Stimulated activated naive CD8-positive, alpha-beta T cell treated with anti-CD3 and anti-CD28 coated beads, Interleukin-15, Interleukin-2, amounts not matched to agents 100 ng/mL and 50 ng/mL, for 24 hours (primary cell): Measurements from ENCODE around the gene LRRC37A3.
"Not testable (repeated sequence)": the region's sequence is repeated elsewhere in the genome, so short reads cannot be mapped to it uniquely, and the experiment has no call there.

Experiments used
- H3K27ac Mint-ChIP-seq: one replicate; pipeline ENCODE4 v1.8.0; 2021; ENCODE audit warnings: mild to moderate bottlenecking, mixed read lengths
- H3K27me3 Mint-ChIP-seq: one replicate; pipeline ENCODE4 v1.8.0; 2021; ENCODE audit warnings: mixed read lengths
- H3K36me3 Mint-ChIP-seq: one replicate; pipeline ENCODE4 v1.8.0; 2021; ENCODE audit warnings: low read depth, mixed read lengths
- H3K4me1 Mint-ChIP-seq: one replicate; pipeline ENCODE4 v1.8.0; 2021; ENCODE audit warnings: low read depth, mixed read lengths
- H3K4me3 Mint-ChIP-seq: one replicate; pipeline ENCODE4 v1.8.0; 2021; ENCODE audit warnings: mild to moderate bottlenecking, mixed read lengths
- H3K9me3 Mint-ChIP-seq: one replicate; pipeline ENCODE4 v1.8.0; 2021; ENCODE audit warnings: mixed read lengths

The LRRC37A3 gene

GRCh38 chr17:64829824-64830630 lies 89.3 kb downstream of the LRRC37A3 start:
- H3K27me3 Mint-ChIP-seq, H3K4me3 Mint-ChIP-seq, H3K27ac Mint-ChIP-seq, H3K36me3 Mint-ChIP-seq, H3K9me3 Mint-ChIP-seq: not testable (repeated sequence)
- H3K4me1 Mint-ChIP-seq, result peaks cover 15% of the 10 kb centered on the region

- not testable (repeated sequence) for H3K27me3 Mint-ChIP-seq, H3K4me1 Mint-ChIP-seq, H3K9me3 Mint-ChIP-seq, H3K27ac Mint-ChIP-seq, H3K4me3 Mint-ChIP-seq
- H3K36me3 Mint-ChIP-seq, result peaks cover 13% of the 10 kb centered on the region
Observed at GRCh38 chr17:64829068-64829467, 90.2 kb downstream of the LRRC37A3 start.

- not testable (repeated sequence) for H3K27me3 Mint-ChIP-seq, H3K4me3 Mint-ChIP-seq, H3K27ac Mint-ChIP-seq, H3K4me1 Mint-ChIP-seq, H3K9me3 Mint-ChIP-seq
- H3K36me3 Mint-ChIP-seq, result peaks cover 25% of the 10 kb centered on the region
Observed at GRCh38 chr17:64818904-64819303, 100.4 kb downstream of the LRRC37A3 start.

GRCh38 chr17:64815833-64816198 lies 103.5 kb downstream of the LRRC37A3 start:
- not testable (repeated sequence) for H3K27ac Mint-ChIP-seq, H3K27me3 Mint-ChIP-seq, H3K4me1 Mint-ChIP-seq, H3K4me3 Mint-ChIP-seq, H3K9me3 Mint-ChIP-seq
- H3K36me3 Mint-ChIP-seq, result peaks cover 26% of the 10 kb centered on the region

- not testable (repeated sequence) for H3K4me3 Mint-ChIP-seq, H3K9me3 Mint-ChIP-seq, H3K27ac Mint-ChIP-seq, H3K4me1 Mint-ChIP-seq, H3K27me3 Mint-ChIP-seq
- peaks cover 23% of the 10 kb centered on the region for H3K36me3 Mint-ChIP-seq
Observed at GRCh38 chr17:64814993-64815832, 104.1 kb downstream of the LRRC37A3 start.

- Mint-ChIP-seq H3K4me1 (peaks cover 23% of the 10 kb centered on the region), H3K27ac (peak overlapping the region; percentile 91), H3K4me3 (peak overlapping the region; percentile 26), H3K36me3 (peaks cover 13% of the 10 kb centered on the region)
- H3K9me3 Mint-ChIP-seq, H3K27me3 Mint-ChIP-seq: not testable (repeated sequence)
Observed at GRCh38 chr17:64808178-64808977, 110.9 kb downstream of the LRRC37A3 start.
